HEK293 (cell line): Measurements from ENCODE around the gene PYGM.

Experiments used
- CTCF ChIP-seq: fragments of 450-650 bp; formaldehyde crosslinking; IDR thresholded peaks from 2 replicates; pipeline ENCODE4 v1.5.1; 2016; ENCODE audit warnings: missing biosample characterization, missing genetic modification characterization
- REST ChIP-seq: fragments of 450-650 bp; formaldehyde crosslinking; IDR thresholded peaks from 2 replicates; pipeline ENCODE4 v1.5.1; 2016; ENCODE audit warnings: missing biosample characterization, missing genetic modification characterization
- ZEB2 ChIP-seq: fragments of 450-650 bp; formaldehyde crosslinking; IDR thresholded peaks from 2 replicates; pipeline ENCODE4 v1.5.1; 2016; ENCODE audit warnings: missing biosample characterization, missing genetic modification characterization
- ZNF138 ChIP-seq: fragments of 450-650 bp; formaldehyde crosslinking; IDR thresholded peaks from 2 replicates; pipeline ENCODE4 v1.5.1; 2016; ENCODE audit warnings: missing biosample characterization, missing genetic modification characterization, borderline replicate concordance
- ZNF174 ChIP-seq: fragments of 450-650 bp; formaldehyde crosslinking; IDR thresholded peaks from 2 replicates; pipeline ENCODE4 v1.5.0; 2017; ENCODE audit warnings: missing biosample characterization, mild to moderate bottlenecking, missing genetic modification characterization
- ZNF26 ChIP-seq: fragments of 450-650 bp; formaldehyde crosslinking; IDR thresholded peaks from 2 replicates; pipeline ENCODE4 v1.5.1; 2016; ENCODE audit warnings: missing biosample characterization, missing genetic modification characterization
- ZNF792 ChIP-seq: fragments of 450-650 bp; formaldehyde crosslinking; IDR thresholded peaks from 2 replicates; pipeline ENCODE4 v1.5.1; 2016; ENCODE audit warnings: missing biosample characterization, missing genetic modification characterization

- TF ChIP-seq REST (tag by site-specific recombination) (no peak), ZNF138 (no peak), ZNF26 (tag by site-specific recombination) (no peak), ZEB2 (tag by site-specific recombination) (peak; percentile 25; the same call in 1 of the 2 replicates), ZNF174 (no peak), ZNF792 (tag by site-specific recombination) (no peak), CTCF (peak; percentile 85)
Measured at GRCh38 chr11:64743591-64744543, 15.9 kb downstream of the PYGM start, which contains the start of gene RASGRP2.
